GM12892 (cell line): ENCODE data around the gene NMS.

Source experiments
- POLR2A ChIP-seq: IDR thresholded peaks from 2 replicates; pipeline ENCODE4 v1.6.1; 2011; ENCODE audit warnings: low read depth, low read length, control low read depth
- POLR2AphosphoS5 ChIP-seq: IDR thresholded peaks from 2 replicates; pipeline ENCODE4 v1.6.1; 2011; ENCODE audit warnings: low read depth, low read length, control low read depth

DNA sequence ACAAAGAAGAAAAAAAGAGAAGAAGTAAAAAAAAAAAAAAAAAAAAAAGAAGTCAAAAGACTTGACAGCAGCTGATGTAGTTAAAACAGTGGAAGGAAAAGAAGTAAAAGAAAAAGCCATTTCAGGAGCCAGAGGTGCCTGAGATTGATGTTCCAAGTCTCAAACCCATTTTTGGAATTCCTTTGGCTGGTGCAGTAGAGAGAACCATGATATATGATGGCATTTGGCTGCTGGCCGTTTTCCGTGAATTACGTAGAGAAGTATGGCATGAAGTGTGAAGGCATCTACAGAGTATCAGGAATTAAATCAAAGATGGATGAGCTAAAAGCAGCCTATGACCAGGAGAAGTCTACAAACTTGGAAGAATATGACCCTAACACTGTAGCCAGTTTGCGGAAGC is 45.2 kb upstream of the NMS start:
- TF ChIP-seq POLR2A = no peak
- TF ChIP-seq POLR2AphosphoS5 = no peak
